Ectodermal cell (in vitro differentiated cells): Measurements from ENCODE around the gene RNFT1.
"Not testable (repeated sequence)": the region's sequence is repeated elsewhere in the genome, so short reads cannot be mapped to it uniquely, and the experiment has no call there.

Experiments used
- H3K27ac ChIP-seq: 2 replicates; pipeline ENCODE4 v1.7.0; 2013; ENCODE audit warnings: mild to moderate bottlenecking, low read depth, low read length; ENCODE audit not compliant: insufficient read depth, poor library complexity, severe bottlenecking
- H3K27me3 ChIP-seq: 2 replicates; pipeline ENCODE4 v1.7.0; 2013; ENCODE audit warnings: mild to moderate bottlenecking, low read length; ENCODE audit not compliant: insufficient read depth, control insufficient read depth, poor library complexity, severe bottlenecking
- H3K36me3 ChIP-seq: one replicate; pipeline ENCODE4 v1.7.0; 2013; ENCODE audit warnings: low read length; ENCODE audit not compliant: control insufficient read depth, insufficient read depth
- H3K4me1 ChIP-seq: one replicate; pipeline ENCODE4 v1.7.0; 2013; ENCODE audit warnings: low read length; ENCODE audit not compliant: control insufficient read depth, insufficient read depth
- H3K4me3 ChIP-seq: 2 replicates; pipeline ENCODE4 v1.7.0; 2013; ENCODE audit warnings: low read depth, low read length, control low read depth; ENCODE audit not compliant: insufficient read depth
- H3K9me3 ChIP-seq: 2 replicates; pipeline ENCODE4 v1.7.0; 2013; ENCODE audit warnings: mild to moderate bottlenecking, low read length, moderate library complexity; ENCODE audit not compliant: control insufficient read depth
- WGBS, 2 experiments: methylation state at CpG; one replicate each; pipeline ENCODE4 v1.1.7; 2013; ENCODE audit warnings: missing lambda C conversion rate in 2 of 2; 5-methylcytosine and 5-hydroxymethylcytosine counted together

The RNFT1 gene

GRCh38 chr17:59971771-59972170 is 7.2 kb upstream of the RNFT1 start:
- not testable (repeated sequence) for H3K27me3 ChIP-seq, H3K4me3 ChIP-seq, H3K36me3 ChIP-seq, H3K27ac ChIP-seq, H3K4me1 ChIP-seq, H3K9me3 ChIP-seq
- WGBS, 2 experiments: 91 to 96% methylated on average over 2 of the region's 2 CpGs

GRCh38 chr17:59963738-59964481 is 630 bp downstream of the RNFT1 start:
- Histone ChIP-seq H3K9me3 (no peaks in the 10 kb centered on the region), H3K4me3 (peak overlapping the region; percentile 81), H3K4me1 (no peaks in the 10 kb centered on the region), H3K27me3 (peaks cover 31% of the 10 kb centered on the region), H3K27ac (no peak overlapping the region), H3K36me3 (no peaks in the 10 kb centered on the region)
- 19% methylated on average over 21 of the region's 21 CpGs for WGBS, 2 experiments

- Histone ChIP-seq H3K27ac (no peak overlapping the region), H3K4me1 (no peaks in the 10 kb centered on the region), H3K27me3 (peaks cover 31% of the 10 kb centered on the region), H3K9me3 (no peaks in the 10 kb centered on the region), H3K4me3 (no peak overlapping the region), H3K36me3 (no peaks in the 10 kb centered on the region)
- WGBS, 2 experiments: 95% methylated on average over 6 of the region's 6 CpGs
These were observed 1.7 kb downstream of the RNFT1 start for GRCh38 chr17:59962739-59963318.

- H3K9me3 ChIP-seq, H3K4me1 ChIP-seq, H3K4me3 ChIP-seq, H3K27ac ChIP-seq, H3K36me3 ChIP-seq: not testable (repeated sequence)
- 94 to 96% methylated on average over 8 of the region's 8 CpGs for WGBS, 2 experiments
- peaks cover 17% of the 10 kb centered on the region for H3K27me3 ChIP-seq
These were observed 5.0 kb downstream of the RNFT1 start for GRCh38 chr17:59959574-59959973.

GRCh38 chr17:59954856-59955255 is 9.7 kb downstream of the RNFT1 start:
- no peaks in the 10 kb centered on the region for H3K36me3 ChIP-seq
- H3K4me1 ChIP-seq: no peaks in the 10 kb centered on the region
- no peak overlapping the region for H3K27ac ChIP-seq
- no peaks in the 10 kb centered on the region for H3K9me3 ChIP-seq
- WGBS, 2 experiments: 52 to 75% methylated on average over 1 to 2 of the region's 3 CpGs
- H3K4me3 ChIP-seq: no peak overlapping the region
- no peaks in the 10 kb centered on the region for H3K27me3 ChIP-seq

- WGBS, 2 experiments: 97 to 100% methylated on average over 2 to 3 of the region's 3 CpGs
- H3K4me1 ChIP-seq: no peaks in the 10 kb centered on the region
- no peaks in the 10 kb centered on the region for H3K36me3 ChIP-seq
- no peaks in the 10 kb centered on the region for H3K27me3 ChIP-seq
- H3K4me3 ChIP-seq: no peak overlapping the region
- H3K27ac ChIP-seq: no peak overlapping the region
- no peaks in the 10 kb centered on the region for H3K9me3 ChIP-seq
These were observed 14.5 kb downstream of the RNFT1 start for GRCh38 chr17:59950049-59950448.

GRCh38 chr17:59947310-59947709 is 17.2 kb downstream of the RNFT1 start:
- not testable (repeated sequence) for H3K36me3 ChIP-seq, H3K4me3 ChIP-seq, H3K9me3 ChIP-seq, H3K27me3 ChIP-seq, H3K27ac ChIP-seq, H3K4me1 ChIP-seq
- 93 to 97% methylated on average over 4 of the region's 4 CpGs for WGBS, 2 experiments

- H3K4me3 ChIP-seq, H3K4me1 ChIP-seq, H3K36me3 ChIP-seq, H3K9me3 ChIP-seq, H3K27ac ChIP-seq, H3K27me3 ChIP-seq: not testable (repeated sequence)
- WGBS, 2 experiments: 96 to 99% methylated on average over 6 to 7 of the region's 7 CpGs
These were observed 18.1 kb downstream of the RNFT1 start for GRCh38 chr17:59946433-59946832.

GRCh38 chr17:59941131-59941530 is 23.4 kb downstream of the RNFT1 start:
- 100% methylated on average over 1 of the region's 1 CpG for WGBS, 2 experiments

GRCh38 chr17:59940697-59941096 is 23.8 kb downstream of the RNFT1 start:
- not testable (repeated sequence) for H3K36me3 ChIP-seq, H3K27ac ChIP-seq, H3K4me1 ChIP-seq, H3K4me3 ChIP-seq, H3K9me3 ChIP-seq, H3K27me3 ChIP-seq
- 91 to 98% methylated on average over 2 of the region's 3 CpGs for WGBS, 2 experiments

More at GRCh38 chr17:59941131-59941530, 23.4 kb downstream of the RNFT1 start:
- Histone ChIP-seq H3K36me3 (peaks cover 4% of the 10 kb centered on the region), H3K27ac (no peak overlapping the region), H3K4me1 (no peaks in the 10 kb centered on the region), H3K4me3 (no peak overlapping the region), H3K27me3 (no peaks in the 10 kb centered on the region), H3K9me3 (no peaks in the 10 kb centered on the region)
